GM19035 (cell line): ENCODE results near the gene SRD5A1.
A peak's percentile ranks its signal among the peaks of the same experiment; 100 is the strongest.

Experiments used
- ATAC-seq: cut with Tn5 transposase; IDR thresholded peaks from one replicate; pipeline ENCODE4 v1.9.1; 2021; ENCODE audit not compliant: unreplicated experiment

Gene SRD5A1

GRCh38 chr5:6682239-6682638, 49.0 kb downstream of the SRD5A1 start:
- ATAC-seq: no peak

GRCh38 chr5:6683241-6683640, 50.0 kb downstream of the SRD5A1 start:
- ATAC-seq: no peak

GRCh38 chr5:6684075-6684474, 50.8 kb downstream of the SRD5A1 start:
- ATAC-seq: no peak

- ATAC-seq: no peak
Observed at GRCh38 chr5:6686501-6686900, 53.3 kb downstream of the SRD5A1 start.

- ATAC-seq: no peak
Observed at GRCh38 chr5:6686915-6687409, 53.7 kb downstream of the SRD5A1 start.

GRCh38 chr5:6687505-6687904, 54.3 kb downstream of the SRD5A1 start:
- no peak for ATAC-seq

- no peak for ATAC-seq
Observed at GRCh38 chr5:6692906-6693305, 59.7 kb downstream of the SRD5A1 start.

GRCh38 chr5:6698696-6699095, 65.5 kb downstream of the SRD5A1 start:
- no peak for ATAC-seq

- no peak for ATAC-seq
Observed at GRCh38 chr5:6699357-6699756, 66.1 kb downstream of the SRD5A1 start.

- ATAC-seq: no peak
Observed at GRCh38 chr5:6700074-6700684, 66.9 kb downstream of the SRD5A1 start.

GRCh38 chr5:6700685-6701355, 67.6 kb downstream of the SRD5A1 start:
- no peak for ATAC-seq

- no peak for ATAC-seq
Observed at GRCh38 chr5:6701491-6701890, 68.3 kb downstream of the SRD5A1 start.

- ATAC-seq: no peak
Observed at GRCh38 chr5:6702633-6703032, 69.4 kb downstream of the SRD5A1 start.

- no peak for ATAC-seq
Observed at GRCh38 chr5:6703806-6704205, 70.6 kb downstream of the SRD5A1 start.

- no peak for ATAC-seq
Observed at GRCh38 chr5:6704361-6704851, 71.2 kb downstream of the SRD5A1 start.

GRCh38 chr5:6705088-6705487, 71.8 kb downstream of the SRD5A1 start:
- peak; percentile 57 for ATAC-seq

GRCh38 chr5:6705959-6706358, 72.7 kb downstream of the SRD5A1 start:
- no peak for ATAC-seq

- no peak for ATAC-seq
Observed at GRCh38 chr5:6707852-6708251, 74.6 kb downstream of the SRD5A1 start.

GRCh38 chr5:6708814-6709213, 75.6 kb downstream of the SRD5A1 start:
- no peak for ATAC-seq

GRCh38 chr5:6710070-6710469, 76.8 kb downstream of the SRD5A1 start:
- no peak for ATAC-seq

GRCh38 chr5:6710551-6711318, 77.5 kb downstream of the SRD5A1 start:
- no peak for ATAC-seq
